B cell (primary cell): ENCODE results near the gene APOOL. TPM values are rescaled to one million over a fixed set of nuclear protein-coding genes. Genes with fewer than 3 reads are reported as not detected.

Experiments used
- ATAC-seq: fragments of 200-7000 bp; cut with Tn5 transposase; one replicate; pipeline ENCODE4 v1.10.0; 2021; ENCODE audit warnings: low read depth, mild to moderate bottlenecking, moderate number of reproducible peaks, moderate library complexity
- CTCF ChIA-PET: fragments of 350-600 bp; sonication (Branson Sonifier 250); formaldehyde crosslinking; loops from one replicate; lab custom pipeline; 2021; ENCODE audit warnings: antibody characterized with exemption, inconsistent platforms; lab: Charles Lee
- POLR2A ChIA-PET: fragments of 350-600 bp; sonication (Branson Sonifier 250); formaldehyde crosslinking; loops from one replicate; lab custom pipeline; 2021; ENCODE audit warnings: antibody characterized with exemption; lab: Charles Lee
- DNase-seq: peaks from one replicate; pipeline ENCODE4 v3.0.0; 2013
- H2AFZ ChIP-seq: 2 replicates; pipeline ENCODE4 v1.6.1; 2012; ENCODE audit warnings: mild to moderate bottlenecking, low read depth, low read length; ENCODE audit not compliant: insufficient read depth, poor library complexity, severe bottlenecking
- H3K27ac ChIP-seq, 2 donors: 1 replicate in 1 of 2; 2 replicates in 1 of 2; pipeline ENCODE4 v1.5.1; 2012 to 2013; ENCODE audit warnings: low read length in 2 of 2, mild to moderate bottlenecking in 2 of 2, moderate library complexity in 1 of 2
- H3K27me3 ChIP-seq, 4 experiments: fragments of 200-600 bp in 1 of 4; sonication (generic) in 1 of 4; replicated peaks in 1 of 4; 1 replicate in 2 of 4; 2 replicates in 2 of 4; pipeline versions ENCODE4 v1.6.1 to v1.7.0; 2013 to 2016; ENCODE audit warnings: low read length in 3 of 4, mild to moderate bottlenecking in 2 of 4, mixed read lengths in 1 of 4, moderate library complexity in 1 of 4; ENCODE audit not compliant: insufficient read depth in 4 of 4, control insufficient read depth in 3 of 4; ENCODE audit errors: control extremely low read depth in 1 of 4
- H3K36me3 ChIP-seq, 2 experiments: replicated peaks in 1 of 2; 1 replicate in 1 of 2; 2 replicates in 1 of 2; pipeline versions ENCODE4 v1.6.1 to v1.7.1; 2013; ENCODE audit warnings: low read length in 1 of 2; ENCODE audit not compliant: insufficient read depth in 2 of 2, control insufficient read depth in 1 of 2; ENCODE audit errors: control extremely low read depth in 1 of 2, extremely low read depth in 1 of 2
- H3K4me1 ChIP-seq, 2 donors: fragments of 200-600 bp in 1 of 2; sonication (generic) in 1 of 2; 1 replicate in 1 of 2; 2 replicates in 1 of 2; pipeline versions ENCODE4 v1.5.1 to v1.6.1; 2013 to 2017; ENCODE audit warnings: low read length in 2 of 2; ENCODE audit not compliant: control insufficient read depth in 2 of 2, insufficient read depth in 2 of 2
- H3K4me2 ChIP-seq: replicated peaks from 2 replicates; pipeline ENCODE3; 2012; ENCODE audit warnings: mild to moderate bottlenecking, low read depth, low read length; ENCODE audit not compliant: poor library complexity, severe bottlenecking
- H3K4me3 ChIP-seq, 5 experiments: fragments of 200-600 bp in 1 of 5; sonication (generic) in 1 of 5; 1 replicate in 3 of 5; 2 replicates in 2 of 5; pipeline versions ENCODE4 v1.5.1 to v1.7.0; 2011 to 2016; ENCODE audit warnings: low read length in 4 of 5, mild to moderate bottlenecking in 4 of 5, low read depth in 2 of 5, control low read depth in 1 of 5, moderate library complexity in 1 of 5; ENCODE audit not compliant: insufficient read depth in 1 of 5; ENCODE audit errors: control extremely low read depth in 1 of 5, extremely low read depth in 1 of 5
- H3K79me2 ChIP-seq: fragments of 200-600 bp; sonication (generic); one replicate; pipeline ENCODE4 v1.6.0; 2016; ENCODE audit warnings: low read length; ENCODE audit not compliant: control insufficient read depth, insufficient read depth
- H3K9ac ChIP-seq: fragments of 200-600 bp; sonication (generic); 2 replicates; pipeline ENCODE4 v1.6.1; 2017; ENCODE audit warnings: mild to moderate bottlenecking, low read length, moderate library complexity
- H3K9me3 ChIP-seq, 3 donors: one replicate each; pipeline versions ENCODE4 v1.6.1 to v1.7.1; 2013; ENCODE audit warnings: low read length in 2 of 3; ENCODE audit not compliant: control insufficient read depth in 2 of 3, insufficient read depth in 1 of 3; ENCODE audit errors: control extremely low read depth in 1 of 3
- H4K20me1 ChIP-seq: 2 replicates; pipeline ENCODE4 v1.6.0; 2012; ENCODE audit warnings: mild to moderate bottlenecking, low read length; ENCODE audit not compliant: insufficient read depth, control insufficient read depth, poor library complexity, severe bottlenecking
- H3K27ac Mint-ChIP-seq: one replicate; pipeline ENCODE4 v1.8.0; 2021; ENCODE audit warnings: mixed read lengths
- H3K27me3 Mint-ChIP-seq: one replicate; pipeline ENCODE4 v1.8.0; 2021; ENCODE audit warnings: mixed read lengths
- H3K4me1 Mint-ChIP-seq: one replicate; pipeline ENCODE4 v1.8.0; 2021; ENCODE audit warnings: mixed read lengths
- H3K4me3 Mint-ChIP-seq: one replicate; pipeline ENCODE4 v1.8.0; 2021; ENCODE audit warnings: mixed read lengths
- H3K9me3 Mint-ChIP-seq: one replicate; pipeline ENCODE4 v1.8.0; 2022; ENCODE audit warnings: mixed read lengths; ENCODE audit not compliant: insufficient read depth
- EZH2 ChIP-seq: IDR thresholded peaks from 2 replicates; pipeline ENCODE4 v1.6.1; 2012; ENCODE audit warnings: borderline replicate concordance, low read depth, mild to moderate bottlenecking, moderate library complexity, low read length; ENCODE audit not compliant: insufficient read depth, poor library complexity, severe bottlenecking
- WGBS: methylation state at CpG from one replicate; pipeline ENCODE4 v1.1.5; 2013; ENCODE audit warnings: missing lambda C conversion rate; ENCODE audit not compliant: insufficient coverage; 5-methylcytosine and 5-hydroxymethylcytosine counted together
- intact Hi-C: fragments of 100-400 bp; cut with micrococcal nuclease; formaldehyde crosslinking; loops from one replicate; pipeline ENCODE4 v1.10.0; 2022
- polyA plus RNA-seq: library from polyadenylated mRNA; depleted of rRNA; stranded (reverse); fragments of >200 nt; gene quantifications from 2 replicates; pipeline ENCODE4 v1.2.3, GENCODE V29; 2012
- total RNA-seq, 2 donors: library from RNA; stranded (reverse); fragments of 120-200 nt in 1 of 2; gene quantifications; 1 replicate in 1 of 2; 2 replicates in 1 of 2; pipeline versions ENCODE4 v1.2.3 to v1.2.4, GENCODE V29; 2013 to 2022
- TF ChIP-seq, protein P1 (sequence below): fragments of 200-600 bp; IDR thresholded peaks from one replicate; pipeline ENCODE4 v1.8.0; 2022; ENCODE audit warnings: antibody characterized with exemption, mild to moderate bottlenecking

The APOOL gene
- total and polyA plus RNA-seq, 2 donors (not counting 1 experiment from before 2014, with no cell fraction given), result 1.8 to 9.7 TPM

DNA sequence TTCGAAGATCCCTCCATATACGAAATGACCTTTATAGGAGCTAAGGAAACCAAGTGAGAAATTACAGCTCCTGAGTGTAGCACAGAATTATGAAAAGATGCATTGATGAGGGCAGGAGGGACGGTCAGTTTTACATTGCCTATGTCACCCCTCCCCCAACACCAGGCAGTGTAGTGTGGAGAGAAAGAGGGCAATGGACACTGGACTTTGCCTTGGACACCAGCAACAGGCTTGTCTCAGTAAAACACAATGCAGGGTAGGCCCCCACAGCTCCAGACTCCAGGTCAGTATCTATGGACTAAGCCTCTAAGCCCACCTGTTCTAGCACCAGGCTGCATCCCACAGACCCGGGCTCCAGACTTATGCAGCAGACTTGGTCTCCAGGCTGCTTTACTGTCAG, 16.5 kb downstream of the APOOL start:
- no peak overlapping the region for H3K4me3 ChIP-seq
- no peak for TF ChIP-seq EZH2
- TF ChIP-seq, protein P1, sequence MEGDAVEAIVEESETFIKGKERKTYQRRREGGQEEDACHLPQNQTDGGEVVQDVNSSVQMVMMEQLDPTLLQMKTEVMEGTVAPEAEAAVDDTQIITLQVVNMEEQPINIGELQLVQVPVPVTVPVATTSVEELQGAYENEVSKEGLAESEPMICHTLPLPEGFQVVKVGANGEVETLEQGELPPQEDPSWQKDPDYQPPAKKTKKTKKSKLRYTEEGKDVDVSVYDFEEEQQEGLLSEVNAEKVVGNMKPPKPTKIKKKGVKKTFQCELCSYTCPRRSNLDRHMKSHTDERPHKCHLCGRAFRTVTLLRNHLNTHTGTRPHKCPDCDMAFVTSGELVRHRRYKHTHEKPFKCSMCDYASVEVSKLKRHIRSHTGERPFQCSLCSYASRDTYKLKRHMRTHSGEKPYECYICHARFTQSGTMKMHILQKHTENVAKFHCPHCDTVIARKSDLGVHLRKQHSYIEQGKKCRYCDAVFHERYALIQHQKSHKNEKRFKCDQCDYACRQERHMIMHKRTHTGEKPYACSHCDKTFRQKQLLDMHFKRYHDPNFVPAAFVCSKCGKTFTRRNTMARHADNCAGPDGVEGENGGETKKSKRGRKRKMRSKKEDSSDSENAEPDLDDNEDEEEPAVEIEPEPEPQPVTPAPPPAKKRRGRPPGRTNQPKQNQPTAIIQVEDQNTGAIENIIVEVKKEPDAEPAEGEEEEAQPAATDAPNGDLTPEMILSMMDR, result no peak
- no peaks in the 10 kb centered on the region for H4K20me1 ChIP-seq
- Mint-ChIP-seq H3K4me1 (no peaks in the 10 kb centered on the region), H3K9me3 (no peaks in the 10 kb centered on the region), H3K4me3 (no peak overlapping the region), H3K27me3 (no peaks in the 10 kb centered on the region), H3K27ac (no peak overlapping the region)
- H3K4me1 ChIP-seq, result no peaks in the 10 kb centered on the region
- intact Hi-C loops, result no loop called here
- no peak overlapping the region for H3K4me2 ChIP-seq
- POLR2A ChIA-PET, result no interaction called here
- CTCF ChIA-PET, result no interaction called here
- peaks cover 22% of the 10 kb centered on the region for H3K79me2 ChIP-seq
- H3K27ac ChIP-seq, result no peak overlapping the region
- 100% methylated on average over 1 of the region's 4 CpGs for WGBS
- no peak overlapping the region for H3K9ac ChIP-seq
- DNase-seq (no peak), ATAC-seq (no peak)
- H3K27me3 ChIP-seq, result no peaks in the 10 kb centered on the region
- H3K36me3 ChIP-seq, result no peaks in the 10 kb centered on the region
- no peak overlapping the region for H2AFZ ChIP-seq
- peaks cover 0 to 11% (median 0%) of the 10 kb centered on the region in 3 donors for H3K9me3 ChIP-seq

DNA sequence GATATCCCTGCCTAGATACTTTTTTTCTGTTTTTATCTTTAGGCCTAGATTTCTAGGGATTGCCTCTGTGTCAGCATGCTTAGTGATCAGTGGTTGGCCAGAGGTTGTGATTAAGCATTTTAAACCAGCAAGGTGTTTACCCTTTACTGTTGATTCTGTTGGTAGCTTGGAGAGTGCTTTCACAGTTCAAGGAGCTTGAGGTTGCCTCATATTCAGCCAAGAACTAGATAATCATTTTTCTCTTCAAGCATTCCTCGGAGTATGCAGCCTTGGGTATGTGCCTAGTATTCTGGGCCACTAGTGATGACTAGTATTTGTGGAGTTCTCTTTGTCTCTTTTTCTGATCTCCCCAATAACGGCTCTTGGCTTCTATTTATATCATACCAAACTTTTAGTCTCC, 20.4 kb downstream of the APOOL start:
- Mint-ChIP-seq H3K4me3 (no peak overlapping the region), H3K9me3 (no peaks in the 10 kb centered on the region), H3K27me3 (no peaks in the 10 kb centered on the region), H3K4me1 (no peaks in the 10 kb centered on the region), H3K27ac (no peak overlapping the region)
- Histone ChIP-seq H2AFZ (no peak overlapping the region), H3K9ac (no peak overlapping the region), H3K4me1 (no peaks in the 10 kb centered on the region), H3K9me3 (peaks cover 0 to 5% (median 0%) of the 10 kb centered on the region in 3 donors), H3K27ac (no peak overlapping the region), H3K79me2 (peaks cover 18% of the 10 kb centered on the region), H3K36me3 (no peaks in the 10 kb centered on the region), H3K4me3 (no peak overlapping the region), H4K20me1 (no peaks in the 10 kb centered on the region), H3K27me3 (no peaks in the 10 kb centered on the region), H3K4me2 (no peak overlapping the region)
- intact Hi-C loops, result no loop called here
- POLR2A ChIA-PET, result no interaction called here
- ATAC-seq (no peak), DNase-seq (no peak)
- CTCF ChIA-PET, result no interaction called here
- no peak for TF ChIP-seq EZH2
- TF ChIP-seq, protein P1, result no peak
- WGBS, result no CpG with 5 or more reads among the region's 2 CpGs
